Liver (tissue), 9 donors: ENCODE measurements around the gene IKBIP. TPM values are rescaled to one million over a fixed set of nuclear protein-coding genes. Genes with fewer than 3 reads are reported as not detected.

Experiments
- DNase-seq: peaks from one replicate; pipeline ENCODE4 v3.0.0-alpha.2; 2017; ENCODE audit warnings: low spot score
- H3K27ac ChIP-seq, 2 donors: one replicate each; pipeline ENCODE4 v1.7.0; 2013; ENCODE audit warnings: inconsistent platforms in 2 of 2, low read length in 2 of 2, control low read depth in 1 of 2, low read depth in 1 of 2, mild to moderate bottlenecking in 1 of 2
- H3K27me3 ChIP-seq, 4 donors: one replicate each; pipeline versions ENCODE4 v1.6.1 to v1.7.0; 2013; ENCODE audit warnings: low read length in 3 of 4, inconsistent platforms in 1 of 4, mild to moderate bottlenecking in 1 of 4, moderate library complexity in 1 of 4; ENCODE audit not compliant: control insufficient read depth in 4 of 4, insufficient read depth in 4 of 4
- H3K36me3 ChIP-seq, 4 donors: one replicate each; pipeline versions ENCODE4 v1.6.1 to v1.7.0; 2013; ENCODE audit warnings: low read length in 3 of 4, mild to moderate bottlenecking in 3 of 4, low read depth in 1 of 4, moderate library complexity in 1 of 4; ENCODE audit not compliant: control insufficient read depth in 4 of 4, insufficient read depth in 3 of 4
- H3K4me1 ChIP-seq, 4 donors: one replicate each; pipeline versions ENCODE4 v1.6.1 to v1.7.0; 2013; ENCODE audit warnings: low read length in 3 of 4, mild to moderate bottlenecking in 3 of 4, moderate library complexity in 1 of 4; ENCODE audit not compliant: control insufficient read depth in 4 of 4, insufficient read depth in 4 of 4
- H3K4me3 ChIP-seq, 3 donors: one replicate each; pipeline versions ENCODE4 v1.6.1 to v1.7.0; 2013; ENCODE audit warnings: low read length in 3 of 3, control low read depth in 1 of 3, low read depth in 1 of 3, mild to moderate bottlenecking in 1 of 3
- H3K9ac ChIP-seq, 2 donors: one replicate each; pipeline ENCODE4 v1.7.0; 2013; ENCODE audit warnings: low read length in 2 of 2, mild to moderate bottlenecking in 2 of 2, moderate library complexity in 2 of 2, control low read depth in 1 of 2, low read depth in 1 of 2
- H3K9me3 ChIP-seq, 4 donors: one replicate each; pipeline versions ENCODE4 v1.6.1 to v1.7.0; 2013; ENCODE audit warnings: low read length in 3 of 4; ENCODE audit not compliant: control insufficient read depth in 4 of 4
- ATF3 ChIP-seq: IDR thresholded peaks from 2 replicates; pipeline ENCODE4 v1.6.1; 2016; ENCODE audit warnings: antibody characterized with exemption
- CTCF ChIP-seq: fragments of 150-350 bp; IDR thresholded peaks from 2 replicates; pipeline ENCODE4 v1.5.1; 2017; ENCODE audit warnings: improper control_type of control experiment, low read depth, low read length; ENCODE audit not compliant: missing input control
- EGR1 ChIP-seq, 2 donors: IDR thresholded peaks; 2 replicates each; pipeline ENCODE4 v1.6.1; 2016 to 2018; ENCODE audit warnings: antibody characterized with exemption in 2 of 2, low read depth in 2 of 2
- FOXA1 ChIP-seq: IDR thresholded peaks from 2 replicates; pipeline ENCODE4 v1.6.1; 2016; ENCODE audit warnings: antibody characterized with exemption
- FOXA2 ChIP-seq: IDR thresholded peaks from 2 replicates; pipeline ENCODE4 v1.6.1; 2016; ENCODE audit warnings: antibody characterized with exemption
- GABPA ChIP-seq, 2 donors: IDR thresholded peaks in 1 of 2; conservative IDR thresholded peaks in 1 of 2; 2 replicates each; pipeline ENCODE4 v1.6.1; 2016; ENCODE audit warnings: antibody characterized with exemption in 2 of 2, mild to moderate bottlenecking in 1 of 2, moderate library complexity in 1 of 2
- HNF4A ChIP-seq, 2 donors: conservative IDR thresholded peaks; 2 replicates each; pipeline ENCODE4 v1.6.1; 2016; ENCODE audit warnings: antibody characterized with exemption in 2 of 2, mild to moderate bottlenecking in 2 of 2
- HNF4G ChIP-seq: IDR thresholded peaks from 2 replicates; pipeline ENCODE4 v1.6.1; 2016; ENCODE audit warnings: antibody characterized with exemption
- JUND ChIP-seq, 2 donors: IDR thresholded peaks; 2 replicates each; pipeline ENCODE4 v1.6.1; 2016; ENCODE audit warnings: antibody characterized with exemption in 2 of 2
- RAD21 ChIP-seq, 2 donors: IDR thresholded peaks; 2 replicates each; pipeline ENCODE4 v1.6.1; 2016; ENCODE audit warnings: antibody characterized with exemption in 2 of 2, mild to moderate bottlenecking in 2 of 2
- REST ChIP-seq: IDR thresholded peaks from 2 replicates; pipeline ENCODE4 v1.6.1; 2016; ENCODE audit warnings: antibody characterized with exemption, mild to moderate bottlenecking
- RXRA ChIP-seq, 2 donors: IDR thresholded peaks; 2 replicates each; pipeline ENCODE4 v1.6.1; 2017 to 2018; ENCODE audit warnings: antibody characterized with exemption in 2 of 2, mild to moderate bottlenecking in 1 of 2
- SP1 ChIP-seq: IDR thresholded peaks from 2 replicates; pipeline ENCODE4 v1.6.1; 2018; ENCODE audit warnings: antibody characterized with exemption, mild to moderate bottlenecking
- TAF1 ChIP-seq: conservative IDR thresholded peaks from 2 replicates; pipeline ENCODE4 v1.6.1; 2016; ENCODE audit warnings: antibody characterized with exemption, mild to moderate bottlenecking
- YY1 ChIP-seq: IDR thresholded peaks from 2 replicates; pipeline ENCODE4 v1.6.1; 2016; ENCODE audit warnings: antibody characterized with exemption, mild to moderate bottlenecking
- ZBTB33 ChIP-seq: IDR thresholded peaks from 2 replicates; pipeline ENCODE4 v1.6.1; 2016; ENCODE audit warnings: antibody characterized with exemption
- WGBS: extraction: QIAGEN DNeasy Blood & Tissue Kit; methylation state at CpG from one replicate; pipeline ENCODE4 v1.1.7; 2013; 5-methylcytosine and 5-hydroxymethylcytosine counted together
- polyA plus RNA-seq, 2 donors: library from polyadenylated mRNA; stranded (reverse) in 1 of 2; unstranded in 1 of 2; fragments of 200-250 nt in 1 of 2; fragments of >200 nt in 1 of 2; fragmentation: Nextera tagmentation in 1 of 2; extraction: Ambion mirVana in 1 of 2; gene quantifications; one replicate each; pipeline versions ENCODE4 v1.2.1 to v1.2.3, GENCODE V29; 2013 to 2015
- total RNA-seq, 2 donors: library from RNA; depleted of rRNA; stranded (reverse); fragments of >200 nt; gene quantifications; one replicate each; pipeline ENCODE4 v1.2.3, GENCODE V29; 2014
- donor health status: healthy.
- donor health status: healthy.
- donor health status: healthy.
- donor health status: healthy.
- donor health status: healthy.

IKBIP gene
- total and polyA plus RNA-seq, 4 donors, result 4.7 to 10.5 (median 6.3) TPM

GRCh38 chr12:98592825-98593322 is 51.7 kb downstream of the IKBIP start:
- Histone ChIP-seq H3K9me3 (no peaks in the 10 kb centered on the region), H3K4me1 (peaks cover 0 to 14% (median 7%) of the 10 kb centered on the region in 4 donors), H3K27me3 (no peaks in the 10 kb centered on the region), H3K9ac (peak overlapping the region; percentile 55 to 91), H3K36me3 (peaks cover 2 to 20% (median 10%) of the 10 kb centered on the region in 4 donors), H3K4me3 (peak overlapping the region; percentile 31 to 83 (median 57)), H3K27ac (peak overlapping the region; percentile 95 to 98)
- TF ChIP-seq TAF1 (peak; percentile 64), RAD21 (IDR thresholded peaks at IDR 0.05) (peak in 1 of 2 donors; percentile 4), SP1 (no peak)
- no peak for DNase-seq
- WGBS, result 28% methylated on average over 9 of the region's 9 CpGs

- no peak for DNase-seq
- H3K4me1 ChIP-seq, result peaks cover 0 to 14% (median 7%) of the 10 kb centered on the region in 4 donors
- no peak for TF ChIP-seq TAF1
- TF ChIP-seq RXRA (IDR thresholded peaks at IDR 0.05), result no peak
- TF ChIP-seq CTCF, result no peak
- no peak for TF ChIP-seq HNF4A (conservative IDR thresholded peaks at IDR 0.05)
- TF ChIP-seq REST, result no peak
- no peak for TF ChIP-seq GABPA (IDR thresholded peaks at IDR 0.05 in 1 of 2, conservative IDR thresholded peaks at IDR 0.05 in 1 of 2)
- no peak for TF ChIP-seq ZBTB33
- TF ChIP-seq YY1, result no peak
- no peak for TF ChIP-seq EGR1 (IDR thresholded peaks at IDR 0.05; ENCODE audit: low read depth in 2 of 2)
- TF ChIP-seq SP1, result no peak
- TF ChIP-seq ATF3, result no peak
- TF ChIP-seq FOXA2, result no peak
- TF ChIP-seq JUND (IDR thresholded peaks at IDR 0.05), result no peak
- no peak for TF ChIP-seq RAD21 (IDR thresholded peaks at IDR 0.05)
- no peak for TF ChIP-seq HNF4G
- TF ChIP-seq FOXA1, result no peak
- no peaks in the 10 kb centered on the region for H3K27me3 ChIP-seq
- 91% methylated on average over 4 of the region's 4 CpGs for WGBS
- H3K36me3 ChIP-seq, result peaks cover 0 to 8% (median 0%) of the 10 kb centered on the region in 4 donors
- H3K27ac ChIP-seq, result no peak overlapping the region
- H3K9me3 ChIP-seq, result no peaks in the 10 kb centered on the region
- H3K9ac ChIP-seq, result peak overlapping the region in 1 of 2 donors; percentile 27
- no peak overlapping the region for H3K4me3 ChIP-seq
Observed at GRCh38 chr12:98591209-98591608, 53.4 kb downstream of the IKBIP start.
